SK-N-SH (cell line): ENCODE results near the gene MED8. TPM values are rescaled to one million over a fixed set of nuclear protein-coding genes. Genes with fewer than 3 reads are reported as not detected.

Experiments used
- CTCF ChIA-PET: fragments of 300-600, 350-600 bp; formaldehyde crosslinking; extraction: SDS; loops from one replicate; lab custom pipeline; 2021; lab: Yijun Ruan, JAX
- POLR2A ChIA-PET: fragments of 350-600 bp; sonication (Branson Sonifier 250); formaldehyde crosslinking; extraction: SDS; loops from one replicate; lab custom pipeline; 2020; ENCODE audit warnings: antibody characterized with exemption, inconsistent platforms; lab: Yijun Ruan, JAX
- DNase-seq: peaks from one replicate; pipeline ENCODE4 v3.0.0; 2012
- H2AFZ ChIP-seq: fragments of 200-600 bp; sonication (generic); 2 replicates; pipeline ENCODE4 v1.8.1; 2016; ENCODE audit warnings: antibody characterized with exemption, mild to moderate bottlenecking, low read depth
- H3F3A ChIP-seq: fragments of 200-600 bp; sonication (generic); replicated peaks from 2 replicates; pipeline ENCODE3; 2016; ENCODE audit warnings: antibody characterized with exemption, mild to moderate bottlenecking; ENCODE audit not compliant: insufficient read depth
- H3K27ac ChIP-seq, 2 experiments: fragments of 200-500 bp in 1 of 2; fragments of 200-600 bp in 1 of 2; sonication (Bioruptor generic) in 1 of 2; sonication (generic), shearing (Covaris generic) in 1 of 2; 2 replicates each; pipeline versions ENCODE4 v1.5.1 to v1.6.1; 2014 to 2016; ENCODE audit warnings: low read depth in 2 of 2, inconsistent platforms in 1 of 2, low read length in 1 of 2, mild to moderate bottlenecking in 1 of 2, mixed read lengths in 1 of 2
- H3K27me3 ChIP-seq: fragments of 200-600 bp; sonication (generic), shearing (Covaris generic); 2 replicates; pipeline ENCODE4 v1.6.1; 2016; ENCODE audit warnings: mixed run types; ENCODE audit not compliant: insufficient read depth
- H3K36me3 ChIP-seq, 2 experiments: fragments of 200-500 bp in 1 of 2; fragments of 200-600 bp in 1 of 2; sonication (Bioruptor generic) in 1 of 2; sonication (generic) in 1 of 2; replicated peaks in 1 of 2; 2 replicates each; pipeline versions ENCODE3 to v1.5.1; 2014 to 2016; ENCODE audit warnings: low read length in 1 of 2, mild to moderate bottlenecking in 1 of 2; ENCODE audit not compliant: insufficient read depth in 2 of 2, control insufficient read depth in 1 of 2
- H3K4me1 ChIP-seq, 2 experiments: fragments of 200-500 bp in 1 of 2; fragments of 200-600 bp in 1 of 2; sonication (Bioruptor generic) in 1 of 2; sonication (generic), shearing (Covaris generic) in 1 of 2; 2 replicates each; pipeline versions ENCODE4 v1.5.1 to v1.6.1; 2014 to 2016; ENCODE audit warnings: low read depth in 1 of 2, low read length in 1 of 2, mixed run types in 1 of 2; ENCODE audit not compliant: insufficient read depth in 2 of 2, control insufficient read depth in 1 of 2
- H3K4me2 ChIP-seq: fragments of 200-600 bp; sonication (generic), shearing (Covaris generic); 2 replicates; pipeline ENCODE4 v1.6.1; 2017; ENCODE audit warnings: mixed run types
- H3K4me3 ChIP-seq, 2 experiments: fragments of 200-500 bp in 1 of 2; fragments of 200-600 bp in 1 of 2; sonication (Bioruptor generic) in 1 of 2; sonication (generic), shearing (Covaris generic) in 1 of 2; 2 replicates each; pipeline versions ENCODE4 v1.5.1 to v1.8.1; 2014 to 2016; ENCODE audit warnings: low read depth in 2 of 2, inconsistent platforms in 1 of 2, low read length in 1 of 2, mild to moderate bottlenecking in 1 of 2, mixed read lengths in 1 of 2, moderate library complexity in 1 of 2
- H3K79me2 ChIP-seq: fragments of 200-600 bp; sonication (generic); 2 replicates; pipeline ENCODE4 v1.8.1; 2017; ENCODE audit warnings: mild to moderate bottlenecking; ENCODE audit not compliant: insufficient read depth
- H3K9ac ChIP-seq: fragments of 200-600 bp; sonication (generic); 2 replicates; pipeline ENCODE4 v1.6.1; 2017; ENCODE audit warnings: mixed run types
- H3K9me2 ChIP-seq: fragments of 200-600 bp; sonication (generic); 2 replicates; pipeline ENCODE4 v1.6.1; 2017; ENCODE audit warnings: mixed run types
- H3K9me3 ChIP-seq: fragments of 200-600 bp; sonication (generic); 2 replicates; pipeline ENCODE4 v1.6.1; 2017; ENCODE audit warnings: mixed run types, mild to moderate bottlenecking, moderate library complexity
- H4K20me1 ChIP-seq: fragments of 200-600 bp; sonication (generic); 2 replicates; pipeline ENCODE4 v1.6.1; 2017; ENCODE audit warnings: mild to moderate bottlenecking, mixed run types; ENCODE audit not compliant: insufficient read depth
- CHD2 ChIP-seq: fragments of 150-350 bp; IDR thresholded peaks from 2 replicates; pipeline ENCODE4 v1.6.1; 2018; ENCODE audit warnings: low read length; ENCODE audit not compliant: partially characterized antibody
- EZH2phosphoT487 ChIP-seq: fragments of 200-600 bp; sonication (generic); IDR thresholded peaks from 2 replicates; pipeline ENCODE4 v1.6.1; 2017; ENCODE audit warnings: low read depth, mixed run types, mild to moderate bottlenecking, antibody characterized with exemption, moderate library complexity, borderline replicate concordance
- FOSL2 ChIP-seq: IDR thresholded peaks from 2 replicates; pipeline ENCODE4 v1.4.0; 2012; ENCODE audit warnings: low read depth, mild to moderate bottlenecking, moderate library complexity, borderline replicate concordance
- FOXM1 ChIP-seq: IDR thresholded peaks from 2 replicates; pipeline ENCODE4 v1.4.0; 2012; ENCODE audit warnings: low read depth, mild to moderate bottlenecking
- GABPA ChIP-seq: IDR thresholded peaks from 2 replicates; pipeline ENCODE4 v1.4.0; 2012; ENCODE audit warnings: low read depth, mild to moderate bottlenecking
- GATA2 ChIP-seq: sonication (generic); formaldehyde crosslinking; IDR thresholded peaks from 2 replicates; pipeline ENCODE4 v1.5.0; 2020; ENCODE audit warnings: mild to moderate bottlenecking, missing genetic modification reagents
- IRF3 ChIP-seq: fragments of 150-350 bp; IDR thresholded peaks from 2 replicates; pipeline ENCODE4 v1.6.1; 2016; ENCODE audit warnings: mild to moderate bottlenecking, low read depth, low read length
- NRF1 ChIP-seq: IDR thresholded peaks from 2 replicates; pipeline ENCODE4 v1.6.1; 2012; ENCODE audit warnings: low read depth, mild to moderate bottlenecking, low read length
- PBX3 ChIP-seq: IDR thresholded peaks from 2 replicates; pipeline ENCODE4; 2012
- POLR2AphosphoS5 ChIP-seq: IDR thresholded peaks from 2 replicates; pipeline ENCODE4 v1.6.1; 2012; ENCODE audit warnings: low read depth, low read length
- RFX5 ChIP-seq: IDR thresholded peaks from 2 replicates; pipeline ENCODE4 v1.6.1; 2012; ENCODE audit warnings: mild to moderate bottlenecking, improper control_type of control experiment, low read length
- RXRA ChIP-seq: IDR thresholded peaks from 2 replicates; pipeline ENCODE4 v1.4.0; 2012; ENCODE audit warnings: low read depth, mild to moderate bottlenecking, borderline replicate concordance
- SIN3A ChIP-seq: IDR thresholded peaks from 2 replicates; pipeline ENCODE4 v1.6.1; 2012; ENCODE audit warnings: low read depth, mild to moderate bottlenecking, low read length, moderate library complexity, borderline replicate concordance
- SMC3 ChIP-seq: IDR thresholded peaks from 2 replicates; pipeline ENCODE4 v1.6.1; 2012; ENCODE audit warnings: low read depth, low read length, improper control_type of control experiment
- TAF1 ChIP-seq: IDR thresholded peaks from 2 replicates; pipeline ENCODE4 v1.6.1; 2012; ENCODE audit warnings: low read depth, mild to moderate bottlenecking, low read length, moderate library complexity, borderline replicate concordance
- TEAD4 ChIP-seq: IDR thresholded peaks from 2 replicates; pipeline ENCODE4 v1.4.0; 2012; ENCODE audit warnings: mild to moderate bottlenecking, borderline replicate concordance; ENCODE audit not compliant: insufficient read depth
- USF1 ChIP-seq: IDR thresholded peaks from 2 replicates; pipeline ENCODE4 v1.4.0; 2012; ENCODE audit warnings: low read depth, borderline replicate concordance
- USF2 ChIP-seq: fragments of 150-350 bp; IDR thresholded peaks from 2 replicates; pipeline ENCODE4 v1.6.1; 2017; ENCODE audit warnings: antibody characterized with exemption, low read length, low read depth, borderline replicate concordance
- YY1 ChIP-seq: IDR thresholded peaks from 2 replicates; pipeline ENCODE4 v1.4.0; 2012; ENCODE audit warnings: low read depth, mild to moderate bottlenecking
- ZBTB33 ChIP-seq: IDR thresholded peaks from 2 replicates; pipeline ENCODE4 v1.4.0; 2012; ENCODE audit warnings: low read depth, borderline replicate concordance
- WGBS: methylation state at CpG from one replicate; pipeline ENCODE4 v1.1.6; 2017; ENCODE audit warnings: low lambda C conversion rate; 5-methylcytosine and 5-hydroxymethylcytosine counted together
- polyA plus RNA-seq, 3 experiments: library from polyadenylated mRNA; depleted of rRNA; stranded (reverse); fragments of >200 nt; gene quantifications; 2 replicates each; pipeline ENCODE4 v1.2.3, GENCODE V29; 2012

The MED8 gene
- polyA plus RNA-seq, 1 of the 3 experiments (the other 2 are of a cell fraction), result 33.7 TPM

GRCh38 chr1:43354471-43354870, 35.1 kb downstream of the MED8 start (continued):
- TF ChIP-seq PBX3 (no peak), TEAD4 (no peak)
- TF ChIP-seq, all 33 proteins: peak for 0

GRCh38 chr1:43352881-43353280, 36.7 kb downstream of the MED8 start:
- Histone ChIP-seq H3K4me2 (no peak overlapping the region), H3K4me1 (peaks cover 14 to 16% of the 10 kb centered on the region in 2 experiments; a peak in 2 of 4 replicates), H3K36me3 (no peaks in the 10 kb centered on the region), H3K9me3 (no peaks in the 10 kb centered on the region), H3F3A (peaks cover 12% of the 10 kb centered on the region), H3K4me3 (no peak overlapping the region), H2AFZ (no peak overlapping the region), H3K27me3 (no peaks in the 10 kb centered on the region), H3K79me2 (peaks cover 2% of the 10 kb centered on the region; the same call in 1 of the 2 replicates), H3K9me2 (no peaks in the 10 kb centered on the region), H3K9ac (no peak overlapping the region), H3K27ac (no peak overlapping the region), H4K20me1 (no peaks in the 10 kb centered on the region)
- WGBS, result 76% methylated on average over 3 of the region's 3 CpGs
- DNase-seq, result no peak
- ChIA-PET POLR2A (no interaction called here), CTCF (interaction anchor here (1.1 kb wide), 1 partner anchor 126 kb away, joined by 4 read pairs; no protein-coding TSS in a partner anchor)
- TF ChIP-seq USF1, result no peak
- TF ChIP-seq GATA2 (CRISPR knock-in tag), result no peak
- no peak for TF ChIP-seq RXRA
- no peak for TF ChIP-seq NRF1
- no peak for TF ChIP-seq POLR2AphosphoS5
- no peak for TF ChIP-seq CHD2
- no peak for TF ChIP-seq SMC3
- no peak for TF ChIP-seq FOXM1
- TF ChIP-seq USF2, result no peak
- TF ChIP-seq YY1, result no peak
- TF ChIP-seq EZH2phosphoT487, result no peak
- TF ChIP-seq IRF3, result no peak
- no peak for TF ChIP-seq TAF1
- TF ChIP-seq GABPA, result no peak
- TF ChIP-seq FOSL2, result no peak
- TF ChIP-seq ZBTB33, result no peak
- TF ChIP-seq RFX5, result no peak
- TF ChIP-seq SIN3A, result no peak
